Astrocyte of the spinal cord (primary cell): ENCODE measurements around the gene TH.

Experiments used
- DNase-seq: peaks from one replicate; pipeline ENCODE4 v3.0.0; 2011; ENCODE audit warnings: low read depth, low spot score
- H3K4me3 ChIP-seq: 2 replicates; pipeline ENCODE4 v1.5.1; 2011; ENCODE audit warnings: low read depth, mild to moderate bottlenecking, low read length, moderate library complexity
- CTCF ChIP-seq: IDR thresholded peaks from 2 replicates; pipeline ENCODE4 v1.5.1; 2012; ENCODE audit warnings: low read depth, mild to moderate bottlenecking, low read length, inconsistent platforms
- in situ Hi-C: cut with HindIII; loops from 2 replicates; pipeline ENCODE4 v1.10.0; 2017; ENCODE audit warnings: low sequenced_read_pairs

TH gene

GRCh38 chr11:2208691-2209369 lies 37.2 kb upstream of the TH start:
- in situ Hi-C loops, result no loop called here
- no peak for TF ChIP-seq CTCF
- no peak for DNase-seq
- no peak overlapping the region for H3K4me3 ChIP-seq

- no peak for TF ChIP-seq CTCF
- in situ Hi-C loops, result no loop called here
- DNase-seq, result no peak
- no peak overlapping the region for H3K4me3 ChIP-seq
Measured at GRCh38 chr11:2207773-2208621, 36.4 kb upstream of the TH start.

- in situ Hi-C loops, result no loop called here
- no peak overlapping the region for H3K4me3 ChIP-seq
- no peak for DNase-seq
- TF ChIP-seq CTCF, result no peak
Measured at GRCh38 chr11:2207212-2207611, 35.6 kb upstream of the TH start.

GRCh38 chr11:2205981-2206690 lies 34.5 kb upstream of the TH start:
- H3K4me3 ChIP-seq, result no peak overlapping the region
- no peak for DNase-seq
- in situ Hi-C loops, result no loop called here
- TF ChIP-seq CTCF, result no peak

GRCh38 chr11:2205214-2205720 lies 33.7 kb upstream of the TH start:
- H3K4me3 ChIP-seq, result no peak overlapping the region
- DNase-seq, result no peak
- in situ Hi-C loops, result no loop called here
- no peak for TF ChIP-seq CTCF
